ENCODE data around the gene RGP1.

The RGP1 gene

GRCh38 chr9:35741740-35742139 is 7.3 kb upstream of the RGP1 start:
- no peak for TF ChIP-seq CTCF (IDR thresholded peaks at IDR 0.05; ENCODE audit: low read depth, low read length, missing control alignments)
- no peak overlapping the region for H3K4me3 ChIP-seq (ENCODE audit: low read depth, low read length)
- no peak for DNase-seq (ENCODE audit: low read depth)

GRCh38 chr9:35743452-35743851 is 5.6 kb upstream of the RGP1 start:
- no peak for TF ChIP-seq CTCF (IDR thresholded peaks at IDR 0.05; ENCODE audit: low read depth, low read length, missing control alignments)
- DNase-seq (ENCODE audit: low read depth): no peak
- no peak overlapping the region for H3K4me3 ChIP-seq (ENCODE audit: low read depth, low read length)

GRCh38 chr9:35743880-35744518 is 5.1 kb upstream of the RGP1 start:
- no peak overlapping the region for H3K4me3 ChIP-seq (ENCODE audit: low read depth, low read length)
- TF ChIP-seq CTCF (IDR thresholded peaks at IDR 0.05; ENCODE audit: low read depth, low read length, missing control alignments): no peak
- no peak for DNase-seq (ENCODE audit: low read depth)

GRCh38 chr9:35745569-35745968 is 3.5 kb upstream of the RGP1 start:
- TF ChIP-seq CTCF (IDR thresholded peaks at IDR 0.05; ENCODE audit: low read depth, low read length, missing control alignments): no peak
- H3K4me3 ChIP-seq (ENCODE audit: low read depth, low read length): no peak overlapping the region
- DNase-seq (ENCODE audit: low read depth): no peak

GRCh38 chr9:35746583-35746982 is 2.5 kb upstream of the RGP1 start:
- H3K4me3 ChIP-seq (ENCODE audit: low read depth, low read length): peak overlapping the region; percentile 90
- no peak for DNase-seq (ENCODE audit: low read depth)
- TF ChIP-seq CTCF (IDR thresholded peaks at IDR 0.05; ENCODE audit: low read depth, low read length, missing control alignments): no peak

GRCh38 chr9:35748242-35748857 is 737 bp upstream of the RGP1 start:
- no peak for TF ChIP-seq CTCF (IDR thresholded peaks at IDR 0.05; ENCODE audit: low read depth, low read length, missing control alignments)
- H3K4me3 ChIP-seq (ENCODE audit: low read depth, low read length): peak overlapping the region; percentile 90
- DNase-seq (ENCODE audit: low read depth): no peak

Measured in GM12864 (cell line).